Stimulated activated naive B cell treated with anti-CD40 and anti-IgM and Interleukin-4, amounts not matched to agents 10 μg/mL and 1 μg/mL and 100 μg/mL, for 72 hours (primary cell): ENCODE data around the gene FDXR.
A peak's percentile ranks its signal among the peaks of the same experiment; 100 is the strongest.

ENCODE experiments used
- ATAC-seq, 2 donors: fragments of 150-1000 bp; cut with Tn5 transposase; replicated peaks; 2 replicates each; pipeline ENCODE4 v1.10.0; 2021; ENCODE audit warnings: moderate library complexity in 1 of 2
- DNase-seq: peaks from one replicate; pipeline ENCODE4 v3.0.0; 2021
- H3K27ac Mint-ChIP-seq: one replicate; pipeline ENCODE4 v1.8.0; 2022; ENCODE audit warnings: mild to moderate bottlenecking, mixed read lengths
- H3K27me3 Mint-ChIP-seq, 2 donors: one replicate each; pipeline ENCODE4 v1.8.0; 2022; ENCODE audit warnings: mixed read lengths in 2 of 2
- H3K36me3 Mint-ChIP-seq, 2 donors: one replicate each; pipeline ENCODE4 v1.8.0; 2022; ENCODE audit warnings: mixed read lengths in 2 of 2, mild to moderate bottlenecking in 1 of 2
- H3K4me1 Mint-ChIP-seq, 2 donors: one replicate each; pipeline ENCODE4 v1.8.0; 2022; ENCODE audit warnings: mixed read lengths in 2 of 2, mild to moderate bottlenecking in 1 of 2
- H3K4me3 Mint-ChIP-seq, 2 donors: one replicate each; pipeline ENCODE4 v1.8.0; 2022; ENCODE audit warnings: mild to moderate bottlenecking in 2 of 2, mixed read lengths in 2 of 2, moderate library complexity in 1 of 2
- H3K9me3 Mint-ChIP-seq, 2 donors: one replicate each; pipeline ENCODE4 v1.8.0; 2022; ENCODE audit warnings: mixed read lengths in 2 of 2, mild to moderate bottlenecking in 1 of 2

Gene FDXR

DNA sequence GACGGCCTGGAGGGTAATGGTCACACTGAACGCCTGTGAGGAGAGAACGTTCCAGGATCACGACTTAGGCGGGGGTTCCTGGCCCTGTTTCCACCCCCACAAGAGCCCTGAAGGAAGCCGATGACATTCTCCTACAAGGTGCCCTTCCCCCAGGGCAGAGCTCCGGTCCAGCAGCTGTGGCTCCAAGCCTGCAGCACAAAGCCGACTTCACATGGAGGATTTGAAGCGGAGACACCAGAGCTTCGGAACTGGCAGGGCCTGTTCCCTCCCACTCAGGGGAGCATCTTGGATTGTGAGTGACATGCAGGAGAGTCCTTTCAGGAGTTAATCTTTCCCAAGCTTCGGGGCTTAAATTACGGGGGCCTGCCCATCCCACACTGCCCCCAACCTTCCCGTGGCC, 15.7 kb upstream of the FDXR start:
- no peak overlapping the region for H3K4me3 Mint-ChIP-seq
- H3K9me3 Mint-ChIP-seq = no peaks in the 10 kb centered on the region
- ATAC-seq = no peak

DNA sequence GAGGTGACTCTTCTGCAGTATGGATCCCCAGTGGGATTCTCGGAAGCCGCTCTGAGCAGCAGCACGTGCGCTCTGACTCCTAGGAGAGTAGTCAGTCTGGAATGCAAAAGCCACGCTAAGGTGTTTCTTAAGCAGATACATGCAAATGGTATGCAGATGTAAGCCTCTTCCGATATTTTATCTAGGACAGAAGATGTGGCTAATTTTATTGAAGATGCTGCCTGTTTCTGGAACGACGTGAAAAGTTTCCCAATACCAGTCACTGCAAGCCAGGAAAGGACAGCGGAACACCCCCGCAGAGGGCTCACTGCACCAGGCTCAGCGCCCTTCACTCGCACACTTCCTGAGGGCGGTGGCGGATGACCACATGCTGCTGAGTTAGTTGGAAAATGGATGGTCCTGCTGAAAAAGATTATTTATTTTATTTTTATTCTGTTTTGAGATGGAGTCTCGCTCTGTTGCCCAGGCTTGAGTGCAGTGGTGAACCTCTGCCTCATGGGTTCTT, 10.5 kb upstream of the FDXR start:
- peaks cover 41 to 62% of the 10 kb centered on the region in 2 donors for H3K27me3 Mint-ChIP-seq
- no peaks in the 10 kb centered on the region for H3K36me3 Mint-ChIP-seq
- H3K27ac Mint-ChIP-seq = no peak overlapping the region
- no peak overlapping the region for H3K4me3 Mint-ChIP-seq
- H3K9me3 Mint-ChIP-seq = no peaks in the 10 kb centered on the region
- H3K4me1 Mint-ChIP-seq = no peaks in the 10 kb centered on the region
- DNase-seq (no peak), ATAC-seq (no peak)

More for the DNA sequence above, 15.7 kb upstream of the FDXR start:
- Mint-ChIP-seq H3K27me3 (peaks cover 49 to 74% of the 10 kb centered on the region in 2 donors), H3K4me1 (peaks cover 3 to 8% of the 10 kb centered on the region in 2 donors), H3K36me3 (no peaks in the 10 kb centered on the region), H3K27ac (no peak overlapping the region)
- DNase-seq = no peak

DNA sequence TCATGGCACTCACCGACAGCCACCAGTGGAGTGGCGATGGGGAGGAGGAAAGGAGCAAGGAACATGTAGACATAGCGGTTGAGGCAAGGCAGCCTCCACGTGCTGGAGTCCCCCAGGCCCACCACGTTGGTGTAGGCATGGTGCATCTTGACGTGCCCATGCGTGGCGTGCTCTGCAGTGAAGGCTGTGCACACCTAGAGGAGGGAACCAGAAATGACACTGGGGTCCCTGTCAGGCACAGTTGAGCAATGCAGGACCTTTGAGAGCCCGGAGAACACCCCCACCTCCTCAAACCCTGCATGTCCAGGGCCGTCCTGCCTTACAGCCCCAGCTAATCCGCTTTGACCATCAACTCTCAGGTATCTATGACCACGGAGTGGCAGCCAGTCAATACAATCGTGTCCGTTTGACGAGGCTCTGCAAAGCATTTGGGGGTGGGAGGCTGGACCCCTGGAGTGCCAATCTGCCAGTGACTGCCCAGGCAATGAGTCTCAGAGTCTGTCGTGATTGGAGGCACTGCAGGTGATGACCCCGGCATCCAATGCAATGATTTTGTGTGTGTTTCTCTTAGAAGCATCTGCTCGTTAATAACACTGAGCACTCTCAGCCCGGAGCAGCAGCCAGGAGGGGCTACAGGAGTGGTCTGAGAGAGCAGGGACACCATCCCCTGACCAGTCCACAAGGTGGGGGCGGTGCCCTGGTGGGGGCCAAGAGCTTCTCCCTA, 9.9 kb upstream of the FDXR start:
- Mint-ChIP-seq H3K4me3 (no peak overlapping the region), H3K27ac (no peak overlapping the region), H3K4me1 (no peaks in the 10 kb centered on the region), H3K9me3 (no peaks in the 10 kb centered on the region), H3K36me3 (no peaks in the 10 kb centered on the region), H3K27me3 (peaks cover 41 to 63% of the 10 kb centered on the region in 2 donors)
- ATAC-seq = no peak
- no peak for DNase-seq

DNA sequence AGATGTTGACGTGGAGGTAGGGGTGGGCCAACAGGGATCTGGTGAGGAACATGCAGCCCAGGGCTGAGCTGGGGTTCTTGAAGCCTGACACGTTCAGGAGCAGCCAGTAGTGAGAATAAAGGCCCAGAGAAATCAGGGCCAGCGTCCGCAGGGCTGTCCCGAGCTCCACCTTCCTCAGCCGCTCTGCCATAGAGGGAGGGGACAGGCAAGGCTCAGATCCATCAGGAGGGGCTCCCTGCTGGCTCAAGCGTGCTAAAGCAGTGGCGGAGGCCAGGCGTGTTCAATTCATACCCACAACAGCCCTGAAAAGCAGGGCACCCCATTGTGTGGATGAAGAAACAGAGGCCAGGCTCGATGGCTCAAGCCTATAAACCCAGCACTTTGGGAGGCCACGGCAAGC, 8.3 kb upstream of the FDXR start:
- no peaks in the 10 kb centered on the region for H3K36me3 Mint-ChIP-seq

DNA sequence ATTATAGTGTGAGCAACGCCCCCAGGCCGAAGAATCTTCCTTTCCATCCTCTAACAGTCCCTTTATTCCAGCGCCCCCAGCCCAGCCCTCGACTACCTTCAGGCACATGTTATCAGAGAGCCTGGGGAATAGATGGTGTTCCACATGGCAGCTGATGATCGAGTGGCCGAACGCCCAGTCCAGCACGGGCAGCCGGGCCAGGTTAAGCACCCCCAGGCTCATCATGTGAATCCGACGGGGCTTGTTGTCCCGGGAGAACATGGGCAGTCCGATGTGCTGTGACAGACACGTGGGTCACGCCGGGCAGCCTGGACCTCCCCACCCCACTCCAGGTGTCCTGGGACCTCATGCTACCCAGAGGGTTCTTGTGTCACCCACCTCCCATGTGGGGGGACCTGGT, 6.5 kb upstream of the FDXR start:
- H3K4me1 Mint-ChIP-seq = no peaks in the 10 kb centered on the region
- no peak overlapping the region for H3K27ac Mint-ChIP-seq
- H3K27me3 Mint-ChIP-seq = peaks cover 19 to 39% of the 10 kb centered on the region in 2 donors
- no peaks in the 10 kb centered on the region for H3K36me3 Mint-ChIP-seq
- no peaks in the 10 kb centered on the region for H3K9me3 Mint-ChIP-seq
- H3K4me3 Mint-ChIP-seq = no peak overlapping the region
- ATAC-seq (no peak), DNase-seq (no peak)

More for the DNA sequence above, 8.3 kb upstream of the FDXR start:
- no peaks in the 10 kb centered on the region for H3K9me3 Mint-ChIP-seq
- H3K27ac Mint-ChIP-seq = no peak overlapping the region
- no peak overlapping the region for H3K4me3 Mint-ChIP-seq
- DNase-seq = no peak
- peaks cover 31 to 54% of the 10 kb centered on the region in 2 donors for H3K27me3 Mint-ChIP-seq
- H3K4me1 Mint-ChIP-seq = no peaks in the 10 kb centered on the region
- ATAC-seq = no peak

DNA sequence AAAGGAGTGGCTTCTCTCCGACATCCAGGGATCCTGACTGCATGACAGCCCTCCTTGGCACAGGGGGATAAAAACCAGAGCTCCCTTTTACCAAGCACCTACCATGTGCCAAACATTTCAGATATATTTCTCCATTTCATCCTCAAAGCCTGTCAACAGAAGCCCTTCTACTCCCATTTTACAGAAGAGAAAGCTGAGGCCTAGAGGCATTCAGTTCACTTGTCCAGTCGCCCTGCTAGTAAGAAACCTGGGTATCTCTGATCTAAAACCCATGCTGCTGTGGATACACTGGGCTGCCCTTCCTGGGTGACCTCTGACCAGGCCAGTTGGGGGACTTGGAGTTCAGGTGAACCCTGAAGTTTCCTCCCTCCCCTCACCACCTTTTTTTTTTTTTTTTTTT, 5.9 kb upstream of the FDXR start:
- Mint-ChIP-seq H3K27ac (no peak overlapping the region), H3K36me3 (no peaks in the 10 kb centered on the region), H3K9me3 (no peaks in the 10 kb centered on the region), H3K4me1 (peaks cover 5% of the 10 kb centered on the region in 2 donors), H3K4me3 (no peak overlapping the region), H3K27me3 (peaks cover 17 to 33% of the 10 kb centered on the region in 2 donors)
- DNase-seq = no peak
- ATAC-seq = no peak

DNA sequence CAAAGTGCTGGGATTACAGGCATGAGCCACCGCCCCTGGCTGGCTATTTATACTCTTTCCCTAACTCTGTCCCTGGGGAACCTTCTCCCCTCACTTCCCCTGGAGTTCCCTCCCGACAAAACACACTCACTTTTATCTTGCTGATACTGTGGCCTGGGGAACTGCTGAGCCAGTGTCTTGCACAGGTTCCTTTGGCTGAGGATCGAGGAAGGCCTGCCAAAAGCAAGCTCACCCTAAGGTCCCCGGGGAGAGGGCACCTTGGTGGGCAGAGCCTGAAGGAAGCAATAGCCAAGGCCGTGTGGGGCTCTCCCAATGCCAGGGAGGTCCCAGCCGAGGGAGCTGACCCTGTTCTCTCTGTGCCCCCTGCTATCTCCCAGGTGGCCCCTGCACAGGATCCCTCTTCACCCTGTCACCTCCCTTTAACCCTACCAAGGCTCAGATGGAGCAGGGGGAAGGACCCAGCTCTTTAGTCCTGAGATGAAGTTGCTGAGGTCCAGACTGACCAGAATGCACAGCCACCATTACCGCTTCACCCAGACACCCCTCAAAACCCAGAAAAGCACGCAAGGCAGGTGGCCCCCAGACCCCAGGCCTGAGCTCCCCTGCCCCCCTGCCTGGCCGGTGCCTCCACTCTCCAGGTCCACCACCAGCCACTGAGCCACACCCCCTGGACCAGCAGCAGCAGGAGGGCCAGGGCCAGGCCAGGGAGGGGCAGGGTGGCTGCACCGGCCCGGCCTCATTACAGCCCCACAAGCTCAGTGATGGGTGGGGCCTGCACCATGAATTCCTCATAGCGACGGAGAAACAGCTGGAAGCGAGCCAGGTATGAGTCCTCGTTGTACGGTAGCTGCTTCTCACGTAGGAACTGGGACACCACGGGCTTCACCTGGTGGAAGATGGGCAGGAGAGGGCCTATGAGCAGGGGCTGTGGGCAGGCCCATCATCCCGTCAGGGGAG, 5.1 kb upstream of the FDXR start:
- DNase-seq (no peak), ATAC-seq (no peak)
- H3K27ac Mint-ChIP-seq = peak overlapping the region; percentile 87
- peaks cover 5 to 6% of the 10 kb centered on the region in 2 donors for H3K4me1 Mint-ChIP-seq
- H3K9me3 Mint-ChIP-seq = no peaks in the 10 kb centered on the region
- peaks cover 13 to 28% of the 10 kb centered on the region in 2 donors for H3K27me3 Mint-ChIP-seq
- no peaks in the 10 kb centered on the region for H3K36me3 Mint-ChIP-seq
- H3K4me3 Mint-ChIP-seq = no peak overlapping the region

DNA sequence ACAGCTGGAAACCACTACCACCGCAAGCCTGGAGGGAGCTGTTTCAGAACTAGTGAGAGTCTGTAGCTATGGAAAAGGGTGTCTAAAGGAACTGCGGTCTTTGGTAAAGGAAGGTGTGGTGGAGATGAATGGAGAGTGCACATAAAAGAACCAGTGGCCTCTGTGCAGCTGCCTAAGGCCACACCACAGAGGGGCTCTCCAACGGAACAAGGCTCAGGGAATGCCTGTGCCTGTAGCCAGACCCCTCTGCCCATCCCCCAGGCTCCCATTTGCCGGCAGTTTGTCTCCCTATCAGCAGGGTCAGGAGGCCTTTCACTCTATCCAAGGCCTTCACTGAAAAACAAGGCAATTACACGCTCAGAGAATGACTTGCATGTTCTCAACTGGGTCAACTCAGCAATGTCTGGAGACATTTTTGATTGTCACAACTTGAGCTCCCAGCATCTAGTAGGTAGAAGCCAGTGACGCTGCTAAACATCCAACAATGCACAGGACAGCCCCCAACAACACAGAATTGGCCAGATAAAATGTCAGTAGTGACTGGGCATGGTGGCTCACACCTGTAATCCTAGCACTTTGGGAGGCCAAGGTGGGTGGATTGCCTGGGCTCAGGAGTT, 3.3 kb upstream of the FDXR start:
- peaks cover 9 to 13% of the 10 kb centered on the region in 2 donors for H3K27me3 Mint-ChIP-seq
- ATAC-seq (no peak), DNase-seq (no peak)
- no peaks in the 10 kb centered on the region for H3K9me3 Mint-ChIP-seq
- H3K4me1 Mint-ChIP-seq = peaks cover 14 to 20% of the 10 kb centered on the region in 2 donors
- no peak overlapping the region for H3K27ac Mint-ChIP-seq
- no peaks in the 10 kb centered on the region for H3K36me3 Mint-ChIP-seq
- H3K4me3 Mint-ChIP-seq = no peak overlapping the region

DNA sequence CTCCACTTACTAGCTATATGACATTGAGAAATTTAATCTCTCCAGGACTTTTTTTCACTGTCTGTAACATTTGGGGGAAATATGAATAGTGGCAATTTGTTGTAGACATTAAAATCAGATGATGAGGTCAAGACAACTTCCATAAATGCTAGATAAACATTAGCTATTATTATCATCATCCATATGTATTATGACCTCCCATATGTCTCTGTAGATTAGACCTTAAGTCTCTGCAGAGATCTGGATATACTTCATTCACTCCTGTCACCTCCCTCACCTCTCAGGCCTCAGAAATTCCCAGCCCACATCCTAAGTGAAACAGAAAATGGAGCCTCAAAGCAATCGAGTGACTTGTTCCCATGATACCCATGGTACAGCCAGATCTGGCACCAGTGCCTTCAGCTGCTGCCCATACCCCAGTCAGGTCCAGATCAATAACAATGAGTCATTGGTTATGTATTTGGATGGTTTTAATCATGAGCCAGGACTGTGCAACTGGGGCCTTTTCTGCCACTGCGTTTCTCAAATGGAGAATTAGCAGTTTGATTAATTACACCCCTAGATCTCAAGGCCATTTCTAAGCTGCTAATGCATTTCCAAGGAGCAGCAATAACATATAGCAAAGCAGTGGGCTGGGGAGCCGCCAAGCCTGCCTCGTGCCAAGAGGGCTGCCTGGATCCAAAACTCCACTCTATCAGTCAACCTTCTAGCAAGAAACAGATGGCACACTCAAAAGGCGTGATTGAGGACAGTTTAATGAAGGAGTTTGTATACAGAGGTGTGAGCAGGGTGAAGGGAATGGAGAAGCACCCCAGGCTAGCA, 2.6 kb upstream of the FDXR start:
- no peak overlapping the region for H3K4me3 Mint-ChIP-seq
- H3K27me3 Mint-ChIP-seq = peaks cover 6 to 9% of the 10 kb centered on the region in 2 donors
- H3K36me3 Mint-ChIP-seq = no peaks in the 10 kb centered on the region
- no peak for DNase-seq
- no peak overlapping the region for H3K27ac Mint-ChIP-seq
- H3K4me1 Mint-ChIP-seq = peaks cover 14 to 22% of the 10 kb centered on the region in 2 donors
- no peaks in the 10 kb centered on the region for H3K9me3 Mint-ChIP-seq
- no peak for ATAC-seq

DNA sequence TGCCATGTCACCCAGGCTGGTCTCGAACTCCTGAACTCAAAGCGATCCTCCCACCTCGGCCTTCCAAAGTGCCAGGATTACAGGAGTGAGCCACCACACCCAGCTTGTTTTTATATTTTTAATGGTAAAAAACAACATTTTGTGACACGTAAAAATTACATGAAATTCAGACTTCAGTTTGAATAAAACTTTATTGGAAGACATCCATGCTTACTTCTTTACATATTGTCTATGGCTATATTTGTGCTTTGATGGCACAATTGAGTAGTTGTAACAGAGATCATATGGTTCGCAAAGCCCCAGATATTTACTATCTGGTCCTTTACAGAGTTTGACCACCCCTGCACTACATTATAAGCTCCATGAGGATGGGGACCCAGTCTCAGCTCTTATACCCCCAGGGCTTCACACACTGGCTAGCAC, 1.8 kb upstream of the FDXR start:
- no peaks in the 10 kb centered on the region for H3K36me3 Mint-ChIP-seq
- H3K27me3 Mint-ChIP-seq = peaks cover 5 to 6% of the 10 kb centered on the region in 2 donors
- peaks cover 14 to 23% of the 10 kb centered on the region in 2 donors for H3K4me1 Mint-ChIP-seq
- H3K9me3 Mint-ChIP-seq = no peaks in the 10 kb centered on the region
- H3K4me3 Mint-ChIP-seq = no peak overlapping the region
- no peak overlapping the region for H3K27ac Mint-ChIP-seq
- ATAC-seq = no peak
- DNase-seq = no peak

DNA sequence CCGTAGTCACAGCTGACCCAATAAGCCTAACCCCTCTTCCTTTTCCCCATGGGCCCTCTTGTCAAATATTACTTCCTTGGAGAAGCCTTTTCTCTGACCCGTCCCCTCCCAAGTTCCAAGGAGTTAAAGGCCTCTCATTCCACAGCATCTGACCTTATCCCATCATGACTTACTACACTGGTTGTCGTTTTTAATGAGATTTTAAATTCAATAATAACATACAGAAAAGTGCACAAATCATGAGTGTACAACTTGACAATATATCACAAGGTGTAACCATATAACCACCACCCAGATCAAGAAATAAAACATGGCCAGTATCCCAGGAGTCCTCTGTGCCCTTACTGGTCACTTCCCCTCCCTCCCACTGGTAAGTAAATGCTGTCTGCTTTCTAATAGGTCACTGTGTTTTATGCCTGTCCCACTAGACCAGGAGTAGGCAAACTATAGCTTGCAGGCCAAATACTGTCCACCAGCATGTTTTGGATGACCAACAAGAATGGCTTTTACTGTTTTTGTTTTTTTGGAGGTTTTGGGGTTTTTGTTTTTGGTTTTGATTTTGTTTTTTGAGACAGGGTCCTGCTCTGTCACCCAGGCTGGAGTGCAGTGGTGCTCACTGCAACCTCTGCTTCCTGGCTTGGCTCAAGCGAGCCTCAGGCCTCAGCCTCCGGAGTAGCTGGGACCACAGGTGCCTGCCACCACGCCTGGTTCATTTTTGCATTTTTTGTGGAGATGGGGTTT, 1.2 kb upstream of the FDXR start:
- peak overlapping the region; percentile 87 for H3K4me3 Mint-ChIP-seq
- peaks cover 14 to 27% of the 10 kb centered on the region in 2 donors for H3K4me1 Mint-ChIP-seq
- no peaks in the 10 kb centered on the region for H3K9me3 Mint-ChIP-seq
- no peaks in the 10 kb centered on the region for H3K36me3 Mint-ChIP-seq
- DNase-seq = no peak
- H3K27me3 Mint-ChIP-seq = peaks cover under 1 to 5% of the 10 kb centered on the region in 2 donors
- no peak for ATAC-seq
- peak overlapping the region; percentile 95 for H3K27ac Mint-ChIP-seq

DNA sequence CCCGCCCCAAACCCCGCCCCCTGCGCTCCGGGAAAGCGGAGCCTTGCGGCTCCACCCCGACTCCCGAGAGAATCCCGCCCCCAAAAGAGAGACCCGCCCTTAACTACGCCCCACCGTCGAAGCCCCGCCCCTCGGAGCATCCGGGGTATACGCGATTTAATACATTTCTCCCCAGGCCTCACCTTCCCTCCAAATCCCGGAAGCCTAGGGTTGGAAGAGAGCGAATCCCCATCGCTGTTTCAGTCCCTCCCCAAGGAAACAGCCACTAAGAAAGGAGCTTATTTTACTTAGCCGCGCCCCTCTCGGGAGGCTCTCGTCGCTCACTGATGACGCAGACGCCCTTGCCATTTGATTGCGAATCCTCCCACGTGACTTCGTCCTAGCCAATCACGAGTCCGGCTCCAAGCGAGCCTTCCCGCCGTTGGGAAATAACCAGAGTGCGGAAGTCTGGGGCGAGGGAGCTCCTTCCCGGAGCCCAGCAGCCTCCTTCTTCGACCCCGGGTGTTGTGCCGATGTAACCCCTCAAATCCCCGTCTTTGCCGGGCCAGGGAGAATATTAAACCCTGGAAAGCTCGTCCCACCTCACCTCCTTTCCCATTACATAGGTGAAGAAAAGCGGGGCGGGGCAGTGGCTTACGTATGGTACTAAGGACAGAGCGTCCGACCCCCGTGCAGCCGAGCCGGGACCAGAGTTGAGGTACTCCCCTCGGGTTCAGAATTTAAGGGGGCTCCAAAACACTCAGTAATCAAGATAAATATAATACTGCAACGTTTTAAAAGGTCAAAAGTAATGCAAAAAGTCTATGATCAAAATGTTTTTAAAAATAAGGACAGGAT, 461 bp upstream of the FDXR start:
- Mint-ChIP-seq H3K36me3 (no peaks in the 10 kb centered on the region), H3K27ac (peak overlapping the region; percentile 95), H3K4me1 (peaks cover 14 to 27% of the 10 kb centered on the region in 2 donors), H3K9me3 (no peaks in the 10 kb centered on the region), H3K27me3 (peaks cover 0 to 5% of the 10 kb centered on the region in 2 donors), H3K4me3 (peak overlapping the region; percentile 87)
- ATAC-seq (peak; percentile 92 to 94), DNase-seq (peak; percentile 99)
